ENCODE data around the gene BAG2. TPM values are rescaled to one million over a fixed set of nuclear protein-coding genes. Genes with fewer than 3 reads are reported as not detected.

Gene BAG2
- total and polyA plus RNA-seq, 2 of the 4 experiments (the other 2 are of a cell fraction): 8.1 to 10.0 TPM

- Histone ChIP-seq H3K27ac (ENCODE audit: insufficient read depth, low read length) (no peak overlapping the region), H2BK20ac (ENCODE audit: low read depth, low read length) (no peak overlapping the region)
Measured at GRCh38 chr6:57159127-57159526, 13.0 kb upstream of the BAG2 start.

More at GRCh38 chr6:57159127-57159526, 13.0 kb upstream of the BAG2 start:
- H4K20me1 ChIP-seq (ENCODE audit: insufficient read depth, low read length): 0 out of 2 replicates have a peak, but pooled peaks cover 3% of the 10 kb centered on the region
- H3K23ac ChIP-seq (ENCODE audit: low read depth, low read length): no peak overlapping the region
- no peak for ATAC-seq (ENCODE audit: low read depth)
- H2BK5ac ChIP-seq (ENCODE audit: low read depth, low read length, poor library complexity, severe bottlenecking): no peak overlapping the region
- H3K36me3 ChIP-seq (ENCODE audit: control insufficient read depth, insufficient read depth, low read length): peaks cover 2% of the 10 kb centered on the region; the same call in 1 of the 2 replicates
- no peak for DNase-seq
- H3K4me1 ChIP-seq (ENCODE audit: control insufficient read depth, insufficient read depth, low read length): peaks cover 15% of the 10 kb centered on the region
- no peak overlapping the region for H3K9ac ChIP-seq (ENCODE audit: low read depth, low read length)
- H4K5ac ChIP-seq (ENCODE audit: low read depth, low read length): no peak overlapping the region
- H3K4ac ChIP-seq (ENCODE audit: low read depth, low read length): no peak overlapping the region
- H3K9me1 ChIP-seq (ENCODE audit: insufficient read depth, low read length): 0 out of 2 replicates have a peak, but pooled peaks cover 2% of the 10 kb centered on the region
- dilution Hi-C loops (cut with HindIII; ENCODE audit: low sequenced_read_pairs, unreplicated experiment): no loop called here
- TF ChIP-seq RCOR1 (IDR thresholded peaks at IDR 0.05; ENCODE audit: insufficient replicate concordance, low read length) (no peak), CEBPB (IDR thresholded peaks at IDR 0.05; ENCODE audit: low read depth, low read length) (no peak), FOS (IDR thresholded peaks at IDR 0.05; ENCODE audit: low read depth, low read length) (no peak), BHLHE40 (IDR thresholded peaks at IDR 0.05; ENCODE audit: low read depth, low read length) (no peak), CHD1 (IDR thresholded peaks at IDR 0.05; ENCODE audit: low read depth, low read length) (no peak), USF2 (IDR thresholded peaks at IDR 0.05; ENCODE audit: low read depth, low read length) (no peak)
- H2AFZ ChIP-seq (replicated peaks; ENCODE audit: low read length, poor library complexity): no peak overlapping the region
- H3K9me3 ChIP-seq (ENCODE audit: control insufficient read depth, insufficient read depth, low read length): no peaks in the 10 kb centered on the region
- in situ Hi-C loops (cut with MboI; ENCODE audit: low sequenced_read_pairs): no loop called here
- H3K4me2 ChIP-seq (ENCODE audit: low read depth, low read length): no peak overlapping the region
- H2BK120ac ChIP-seq (ENCODE audit: low read depth, low read length): no peak overlapping the region
- H4K8ac ChIP-seq (ENCODE audit: low read depth in 2 of 2, low read length in 2 of 2): no peak overlapping the region
- no TSS peak for BruUV-seq (replicated peaks)
- no peak overlapping the region for H2BK15ac ChIP-seq (ENCODE audit: low read depth, low read length)
- intact Hi-C loops (cut with micrococcal nuclease): no loop called here
- no peak overlapping the region for H2AK5ac ChIP-seq (ENCODE audit: low read depth, low read length)
- WGBS, 2 experiments (ENCODE audit: extremely low coverage in 2 of 2, insufficient read length in 1 of 2): no CpG with 5 or more reads among the region's 2 CpGs
- peaks cover 0 to 5% of the 10 kb centered on the region in 2 experiments; a peak in 1 of 4 replicates for H3K79me1 ChIP-seq (ENCODE audit: low read depth in 1 of 2, low read length in 2 of 2)
- ChIA-PET POLR2A (ENCODE audit: unreplicated experiment) (no interaction called here), CTCF (no interaction called here)
- H3K27me3 ChIP-seq (ENCODE audit: control insufficient read depth, insufficient read depth, low read length): no peaks in the 10 kb centered on the region
- no peak overlapping the region for H3K4me3 ChIP-seq (ENCODE audit: insufficient read depth, low read depth, low read length)
- no peak overlapping the region for H3K14ac ChIP-seq (replicated peaks; ENCODE audit: low read depth, low read length)
- H3K18ac ChIP-seq (ENCODE audit: low read depth, low read length): no peak overlapping the region
- no peak overlapping the region for H3K56ac ChIP-seq (ENCODE audit: extremely low read depth, insufficient read depth, low read length)
- no peak overlapping the region for H2AK9ac ChIP-seq (replicated peaks; ENCODE audit: low read depth, low read length, poor library complexity)
- H4K91ac ChIP-seq (ENCODE audit: insufficient read depth, low read depth, low read length): no peak overlapping the region
